Esophagus squamous epithelium (tissue), 5 donors: ENCODE measurements around the gene SLC28A3. TPM values are rescaled to one million over a fixed set of nuclear protein-coding genes. Genes with fewer than 3 reads are reported as not detected.
"Not testable (repeated sequence)": the region's sequence is repeated elsewhere in the genome, so short reads cannot be mapped to it uniquely, and the experiment has no call there.

ENCODE experiments used
- DNase-seq: peaks from one replicate; lab custom pipeline; 2025; lab: John Stamatoyannopoulos, UW
- H3K27ac ChIP-seq, 4 donors: fragments of 200-600 bp; sonication (generic); one replicate each; pipeline ENCODE4 v1.5.1; 2016 to 2019; ENCODE audit warnings: mild to moderate bottlenecking in 1 of 4
- H3K27me3 ChIP-seq, 4 donors: fragments of 200-600 bp; sonication (generic); 1 replicate in 3 of 4; 2 replicates in 1 of 4; pipeline versions ENCODE4 v1.5.1 to v1.6.0; 2017 to 2021; ENCODE audit warnings: antibody characterized with exemption in 1 of 4
- H3K36me3 ChIP-seq, 3 donors: fragments of 200-600 bp; sonication (generic); one replicate each; pipeline ENCODE4 v1.5.1; 2016 to 2019
- H3K4me1 ChIP-seq, 3 donors: fragments of 200-600 bp; sonication (generic); one replicate each; pipeline ENCODE4 v1.5.1; 2017 to 2019
- H3K4me3 ChIP-seq, 4 donors: fragments of 200-600 bp; sonication (generic); 1 replicate in 3 of 4; 2 replicates in 1 of 4; pipeline ENCODE4 v1.5.1; 2016 to 2019; ENCODE audit warnings: mild to moderate bottlenecking in 2 of 4, moderate library complexity in 1 of 4
- H3K9me3 ChIP-seq, 3 donors: fragments of 200-600 bp; sonication (generic); one replicate each; pipeline ENCODE4 v1.5.1; 2016 to 2019
- CTCF ChIP-seq, 6 experiments: fragments of 450-650 bp in 4 of 6; fragments of 200-600 bp in 2 of 6; sonication (generic) in 2 of 6; IDR thresholded peaks; one replicate each; pipeline ENCODE4 v1.5.1; 2016 to 2019; ENCODE audit warnings: antibody characterized with exemption in 6 of 6, mild to moderate bottlenecking in 4 of 6, moderate library complexity in 4 of 6
- POLR2A ChIP-seq, 4 donors: fragments of 450-650 bp; IDR thresholded peaks; one replicate each; pipeline ENCODE4 v1.6.1; 2017; ENCODE audit warnings: antibody characterized with exemption in 4 of 4, mild to moderate bottlenecking in 4 of 4, moderate library complexity in 3 of 4
- WGBS, 2 donors: methylation state at CpG; one replicate each; pipeline ENCODE4 v1.1.5; 2018; 5-methylcytosine and 5-hydroxymethylcytosine counted together
- intact Hi-C: fragments of 100-400 bp; cut with DNase I; formaldehyde crosslinking; loops from one replicate; pipeline ENCODE4 v1.15.0; 2022
- total RNA-seq, 4 donors: library from RNA; depleted of rRNA; stranded (reverse); fragments of >200 nt; gene quantifications; one replicate each; pipeline ENCODE4 v1.1.0, GENCODE V29; 2016
- donor health status: DM: yes; HTN: yes; CAD: no.

The SLC28A3 gene
- 10 to 100 TPM in 1 of 4 donors, 1 to 10 TPM in 2, under 1 TPM in 1; 0.95 to 16.1 (median 2.7) TPM for total RNA-seq

DNA sequence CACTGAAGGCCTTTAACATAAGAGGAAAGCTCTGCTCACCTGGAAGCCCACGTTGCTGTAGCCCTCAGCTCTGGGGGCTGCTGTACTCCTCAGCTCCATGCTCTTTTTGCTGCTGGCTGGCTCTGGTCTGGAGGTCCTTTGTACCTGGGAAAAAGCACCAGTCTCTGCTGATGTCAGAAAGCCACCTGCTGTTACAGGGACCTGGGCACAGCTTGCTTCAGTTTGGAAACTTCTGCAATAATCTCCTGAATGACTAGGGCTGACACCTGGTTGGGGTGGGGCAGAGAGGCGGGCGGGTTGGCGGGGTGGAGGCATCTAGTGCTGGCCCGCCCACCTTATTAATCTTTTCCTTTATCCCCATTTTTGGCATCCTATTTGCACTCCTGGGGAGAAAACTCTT is at the start of gene SLC28A3:
Gene SLC28A3 (minus strand): TSS at position 224 of the 400 bp plus-strand sequence. CDS start 125 bp downstream, at position 99.
- intact Hi-C loops, result no loop called here
- 36 to 40% methylated on average over 5 of the region's 5 CpGs for WGBS, 2 donors
- H3K27ac ChIP-seq, result peak within 1 kb of the TSS; percentile 58 to 86 (median 74)
- no peak for DNase-seq
- TF ChIP-seq POLR2A (IDR thresholded peaks at IDR 0.05) (no peak), CTCF (IDR thresholded peaks at IDR 0.05) (no peak)
- H3K4me1 ChIP-seq, result peaks cover 0 to 27% (median 0%) of the 10 kb centered on the region in 3 donors
- H3K4me3 ChIP-seq, result peak within 1 kb of the TSS; percentile 0 to 41 (median 4)
- H3K9me3 ChIP-seq, result no peaks in the 10 kb centered on the region
- no peaks in the 10 kb centered on the region for H3K36me3 ChIP-seq
- H3K27me3 ChIP-seq, result no peaks in the 10 kb centered on the region

DNA sequence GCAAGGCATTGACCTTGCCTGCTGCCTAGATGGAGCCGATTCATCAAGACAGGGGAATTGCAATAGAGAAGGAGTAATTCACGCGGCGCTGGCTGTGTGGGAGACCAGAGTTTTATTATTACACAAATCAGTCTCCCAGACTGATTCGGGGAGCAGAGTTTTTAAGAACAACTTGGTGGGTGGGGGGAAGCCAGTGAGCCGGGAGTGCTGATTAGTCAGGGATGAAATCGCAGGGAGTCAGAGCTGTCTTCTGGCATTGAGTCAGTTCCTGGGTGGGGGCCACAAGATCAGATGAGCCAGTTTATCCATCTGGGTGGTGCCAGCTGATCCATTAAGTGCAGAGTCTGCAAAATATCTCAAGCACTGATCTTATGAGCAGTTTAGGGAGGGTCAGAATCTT is 49.7 kb upstream of the SLC28A3 start:
- not testable (repeated sequence) for H3K9me3 ChIP-seq, H3K27ac ChIP-seq, DNase-seq, H3K4me1 ChIP-seq, H3K36me3 ChIP-seq, H3K4me3 ChIP-seq
- 46 to 55% methylated on average over 7 of the region's 7 CpGs for WGBS, 2 donors
- intact Hi-C loops, result loop anchor here (10.0 kb wide), 2 partner anchors 875 to 1225 kb away; no protein-coding TSS in a partner anchor
- peaks cover 0 to 32% (median 0%) of the 10 kb centered on the region in 4 donors for H3K27me3 ChIP-seq

GRCh38 chr9:84387821-84388220 is 47.3 kb upstream of the SLC28A3 start:
- whole genome bisulfite sequencing, 2 donors, result 78 to 80% methylated on average over 5 of the region's 5 CpGs
- Histone ChIP-seq H3K27me3 (peaks cover 0 to 11% (median 0%) of the 10 kb centered on the region in 4 donors), H3K4me1 (peaks cover 0 to 5% (median 0%) of the 10 kb centered on the region in 3 donors), H3K9me3 (no peaks in the 10 kb centered on the region), H3K36me3 (no peaks in the 10 kb centered on the region), H3K4me3 (no peak overlapping the region), H3K27ac (no peak overlapping the region)
- no peak for DNase-seq
- TF ChIP-seq POLR2A (IDR thresholded peaks at IDR 0.05), result no peak
- no peak for TF ChIP-seq CTCF (IDR thresholded peaks at IDR 0.05)
- intact Hi-C loops, result no loop called here

DNA sequence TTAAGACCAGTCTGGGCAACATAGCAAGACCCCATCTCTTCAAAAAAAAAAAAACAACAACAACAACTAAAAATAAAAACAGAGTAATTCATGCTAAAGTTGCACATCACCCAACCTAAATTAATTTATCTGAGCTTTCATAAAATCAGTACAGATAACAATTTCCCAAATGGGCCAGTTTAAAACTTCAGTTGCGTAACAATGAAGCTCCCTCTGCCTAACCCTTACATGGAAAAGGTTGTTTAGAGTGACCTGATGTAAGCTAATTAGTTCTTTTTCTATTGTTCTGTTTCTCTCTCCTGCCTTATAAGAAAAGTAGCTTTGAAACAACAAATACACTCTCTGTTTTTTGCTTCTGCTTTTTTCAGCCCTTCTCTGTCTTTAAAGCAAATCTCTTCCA is 46.2 kb upstream of the SLC28A3 start:
- Histone ChIP-seq H3K4me3 (no peak overlapping the region), H3K4me1 (peaks cover 0 to 5% (median 0%) of the 10 kb centered on the region in 3 donors), H3K27me3 (peaks cover 0 to under 1% (median 0%) of the 10 kb centered on the region in 4 donors), H3K27ac (no peak overlapping the region), H3K9me3 (no peaks in the 10 kb centered on the region), H3K36me3 (no peaks in the 10 kb centered on the region)
- no peak for DNase-seq
- intact Hi-C loops, result no loop called here
- TF ChIP-seq CTCF (IDR thresholded peaks at IDR 0.05), result no peak
- TF ChIP-seq POLR2A (IDR thresholded peaks at IDR 0.05), result no peak
- 89 to 100% methylated on average over 1 of the region's 1 CpG for WGBS, 2 donors

- TF ChIP-seq POLR2A (IDR thresholded peaks at IDR 0.05), result no peak
Measured at GRCh38 chr9:84385386-84386040, 45.0 kb upstream of the SLC28A3 start.

DNA sequence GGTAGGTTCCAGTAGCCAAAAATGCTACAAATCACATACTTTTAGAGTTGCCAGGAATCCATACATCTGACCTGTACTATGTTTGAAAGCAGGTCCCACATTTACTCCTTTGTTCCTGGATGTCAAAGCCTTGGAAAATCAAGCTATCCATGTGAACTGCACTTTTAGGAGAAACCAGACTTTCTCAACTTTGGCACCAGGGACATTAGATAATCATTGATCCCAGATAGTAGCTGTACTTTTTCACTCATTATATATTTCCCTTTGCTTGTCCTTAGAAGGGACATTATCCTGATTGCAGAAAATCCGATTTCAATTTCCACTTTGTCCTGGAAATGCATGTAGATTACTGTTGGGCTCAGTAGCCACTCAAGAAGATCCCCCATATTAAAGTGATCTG is 44.1 kb upstream of the SLC28A3 start:
- no peaks in the 10 kb centered on the region for H3K9me3 ChIP-seq
- H3K4me1 ChIP-seq, result no peaks in the 10 kb centered on the region
- no peaks in the 10 kb centered on the region for H3K27me3 ChIP-seq
- 100% methylated on average over 1 of the region's 1 CpG for WGBS, 2 donors
- no peak for DNase-seq
- H3K36me3 ChIP-seq, result no peaks in the 10 kb centered on the region
- H3K4me3 ChIP-seq, result no peak overlapping the region
- TF ChIP-seq CTCF (IDR thresholded peaks at IDR 0.05) (no peak), POLR2A (IDR thresholded peaks at IDR 0.05) (no peak)
- intact Hi-C loops, result no loop called here
- no peak overlapping the region for H3K27ac ChIP-seq

More at GRCh38 chr9:84385386-84386040, 45.0 kb upstream of the SLC28A3 start:
- Histone ChIP-seq H3K4me3 (no peak overlapping the region), H3K36me3 (no peaks in the 10 kb centered on the region), H3K9me3 (no peaks in the 10 kb centered on the region), H3K27ac (no peak overlapping the region), H3K4me1 (peaks cover 0 to 1% (median 0%) of the 10 kb centered on the region in 3 donors), H3K27me3 (no peaks in the 10 kb centered on the region)
- intact Hi-C loops, result no loop called here
- WGBS, 2 donors, result 28 to 57% methylated on average over 1 of the region's 1 CpG
- no peak for DNase-seq
